ENCODE measurements around the gene TMEM141.

GRCh38 chr9:136743639-136744211, 47.4 kb upstream of the TMEM141 start:
- no peak for TF ChIP-seq POLR2AphosphoS5 (IDR thresholded peaks at IDR 0.05; ENCODE audit: low read depth, low read length)
- no peak for TF ChIP-seq POLR2A (IDR thresholded peaks at IDR 0.05; ENCODE audit: low read depth, low read length)
- no peak for TF ChIP-seq PAX5 (IDR thresholded peaks at IDR 0.05; ENCODE audit: insufficient read depth, low read length, severe bottlenecking)
